Ishikawa (cell line): ENCODE measurements around the gene TNFRSF18.

Experiments
- CEBPB ChIP-seq: IDR thresholded peaks from 2 replicates; pipeline ENCODE4 v1.6.1; 2012
- CREB1 ChIP-seq: IDR thresholded peaks from 2 replicates; pipeline ENCODE4 v1.6.1; 2012; ENCODE audit warnings: low read depth
- EGR1 ChIP-seq: IDR thresholded peaks from 2 replicates; pipeline ENCODE4 v1.6.1; 2012
- EP300 ChIP-seq: IDR thresholded peaks from 2 replicates; pipeline ENCODE4 v1.6.1; 2012; ENCODE audit warnings: borderline replicate concordance
- FOXM1 ChIP-seq: IDR thresholded peaks from 2 replicates; pipeline ENCODE4 v1.6.1; 2012; ENCODE audit warnings: low read depth, borderline replicate concordance
- RAD21 ChIP-seq: IDR thresholded peaks from 2 replicates; pipeline ENCODE4 v1.6.1; 2012; ENCODE audit warnings: low read depth
- TAF1 ChIP-seq: IDR thresholded peaks from 2 replicates; pipeline ENCODE4 v1.6.1; 2012; ENCODE audit warnings: low read depth, mild to moderate bottlenecking
- TCF12 ChIP-seq: IDR thresholded peaks from 2 replicates; pipeline ENCODE4 v1.6.1; 2012; ENCODE audit warnings: low read depth
- TEAD4 ChIP-seq: IDR thresholded peaks from 2 replicates; pipeline ENCODE4 v1.6.1; 2012
- YY1 ChIP-seq: IDR thresholded peaks from 2 replicates; pipeline ENCODE4 v1.6.1; 2012; ENCODE audit warnings: low read depth
- TF ChIP-seq, protein P1 (sequence below): IDR thresholded peaks from 2 replicates; pipeline ENCODE4 v1.6.1; 2012
- TF ChIP-seq, protein P2 (sequence below): IDR thresholded peaks from 2 replicates; pipeline ENCODE4 v1.6.1; 2012; ENCODE audit warnings: low read depth, mild to moderate bottlenecking

DNA sequence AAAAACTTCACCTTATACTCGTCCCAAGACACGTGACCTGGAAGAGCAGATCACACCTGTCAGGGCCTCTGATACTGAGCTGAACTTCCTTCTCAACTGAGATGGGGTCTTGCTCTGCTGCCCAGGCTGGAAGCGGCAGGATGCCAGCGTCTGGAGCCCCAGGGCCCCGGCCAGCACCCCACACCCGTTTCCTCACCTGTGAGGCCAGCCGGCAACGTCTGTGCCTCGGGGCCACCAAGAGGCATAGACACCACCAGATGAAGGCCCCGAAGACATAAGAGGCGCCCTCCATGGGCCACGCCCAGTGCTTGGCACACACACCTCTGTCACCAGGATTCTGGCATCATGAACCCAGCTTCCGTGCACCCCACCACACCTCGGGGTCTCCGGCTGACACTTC lies 16.9 kb upstream of the TNFRSF18 start:
- no peak for TF ChIP-seq TAF1
- TF ChIP-seq, protein P1, sequence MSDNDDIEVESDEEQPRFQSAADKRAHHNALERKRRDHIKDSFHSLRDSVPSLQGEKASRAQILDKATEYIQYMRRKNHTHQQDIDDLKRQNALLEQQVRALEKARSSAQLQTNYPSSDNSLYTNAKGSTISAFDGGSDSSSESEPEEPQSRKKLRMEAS: no peak
- TF ChIP-seq FOXM1: no peak
- TF ChIP-seq EGR1: no peak
- no peak for TF ChIP-seq RAD21
- TF ChIP-seq, protein P2, sequence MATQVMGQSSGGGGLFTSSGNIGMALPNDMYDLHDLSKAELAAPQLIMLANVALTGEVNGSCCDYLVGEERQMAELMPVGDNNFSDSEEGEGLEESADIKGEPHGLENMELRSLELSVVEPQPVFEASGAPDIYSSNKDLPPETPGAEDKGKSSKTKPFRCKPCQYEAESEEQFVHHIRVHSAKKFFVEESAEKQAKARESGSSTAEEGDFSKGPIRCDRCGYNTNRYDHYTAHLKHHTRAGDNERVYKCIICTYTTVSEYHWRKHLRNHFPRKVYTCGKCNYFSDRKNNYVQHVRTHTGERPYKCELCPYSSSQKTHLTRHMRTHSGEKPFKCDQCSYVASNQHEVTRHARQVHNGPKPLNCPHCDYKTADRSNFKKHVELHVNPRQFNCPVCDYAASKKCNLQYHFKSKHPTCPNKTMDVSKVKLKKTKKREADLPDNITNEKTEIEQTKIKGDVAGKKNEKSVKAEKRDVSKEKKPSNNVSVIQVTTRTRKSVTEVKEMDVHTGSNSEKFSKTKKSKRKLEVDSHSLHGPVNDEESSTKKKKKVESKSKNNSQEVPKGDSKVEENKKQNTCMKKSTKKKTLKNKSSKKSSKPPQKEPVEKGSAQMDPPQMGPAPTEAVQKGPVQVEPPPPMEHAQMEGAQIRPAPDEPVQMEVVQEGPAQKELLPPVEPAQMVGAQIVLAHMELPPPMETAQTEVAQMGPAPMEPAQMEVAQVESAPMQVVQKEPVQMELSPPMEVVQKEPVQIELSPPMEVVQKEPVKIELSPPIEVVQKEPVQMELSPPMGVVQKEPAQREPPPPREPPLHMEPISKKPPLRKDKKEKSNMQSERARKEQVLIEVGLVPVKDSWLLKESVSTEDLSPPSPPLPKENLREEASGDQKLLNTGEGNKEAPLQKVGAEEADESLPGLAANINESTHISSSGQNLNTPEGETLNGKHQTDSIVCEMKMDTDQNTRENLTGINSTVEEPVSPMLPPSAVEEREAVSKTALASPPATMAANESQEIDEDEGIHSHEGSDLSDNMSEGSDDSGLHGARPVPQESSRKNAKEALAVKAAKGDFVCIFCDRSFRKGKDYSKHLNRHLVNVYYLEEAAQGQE: no peak
- no peak for TF ChIP-seq YY1
- no peak for TF ChIP-seq EP300
- TF ChIP-seq CEBPB: no peak
- no peak for TF ChIP-seq CREB1
- no peak for TF ChIP-seq TCF12
- no peak for TF ChIP-seq TEAD4
